ENCODE results near the gene IKZF3.
"Not testable (repeated sequence)": the region's sequence is repeated elsewhere in the genome, so short reads cannot be mapped to it uniquely, and the experiment has no call there.

The IKZF3 gene

GRCh38 chr17:39754958-39755553 is 109.1 kb downstream of the IKZF3 start:
- peak in 1 of 2 donors; percentile 13 for DNase-seq

DNA sequence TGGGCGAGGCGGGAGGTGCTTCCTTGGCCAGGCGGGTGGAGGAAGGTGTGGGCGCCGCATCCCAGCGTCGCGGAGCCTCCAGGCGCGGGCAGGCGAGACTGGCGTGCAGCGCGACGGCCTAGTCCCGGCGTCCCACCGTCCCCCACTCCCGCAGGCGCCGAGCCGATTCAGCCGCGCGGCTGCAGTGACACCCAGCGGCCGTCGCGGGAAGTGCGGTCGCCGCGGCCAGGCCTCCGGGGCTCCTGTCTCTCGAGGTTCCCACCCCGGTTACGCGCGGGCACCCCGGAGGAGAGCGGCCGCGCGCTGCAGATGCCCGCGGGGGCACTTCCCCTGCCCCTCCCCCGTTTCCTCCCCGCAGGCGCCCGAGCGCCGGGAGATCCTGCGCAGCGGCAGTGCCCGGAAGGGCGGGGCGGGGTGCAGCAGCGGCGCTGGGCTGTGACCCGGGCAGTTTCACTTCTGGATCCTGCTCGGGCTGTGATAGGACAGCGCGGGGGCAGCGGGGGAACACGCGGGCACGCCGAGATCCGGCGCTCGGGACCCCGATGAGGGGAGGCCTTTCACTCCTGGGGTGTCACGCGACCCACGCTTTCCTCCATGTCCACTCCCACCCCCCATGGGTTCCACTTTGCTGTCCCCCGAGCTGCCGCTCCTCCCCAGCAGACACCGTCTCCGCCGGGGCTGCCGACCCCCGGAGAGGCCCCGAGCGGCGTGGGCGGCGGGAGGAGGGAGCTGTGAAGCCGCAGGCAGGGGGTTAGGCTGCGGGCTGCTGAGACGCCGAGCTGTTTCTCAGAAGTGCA is 109.8 kb downstream of the IKZF3 start:
- DNase-seq = peak; percentile 98

DNA sequence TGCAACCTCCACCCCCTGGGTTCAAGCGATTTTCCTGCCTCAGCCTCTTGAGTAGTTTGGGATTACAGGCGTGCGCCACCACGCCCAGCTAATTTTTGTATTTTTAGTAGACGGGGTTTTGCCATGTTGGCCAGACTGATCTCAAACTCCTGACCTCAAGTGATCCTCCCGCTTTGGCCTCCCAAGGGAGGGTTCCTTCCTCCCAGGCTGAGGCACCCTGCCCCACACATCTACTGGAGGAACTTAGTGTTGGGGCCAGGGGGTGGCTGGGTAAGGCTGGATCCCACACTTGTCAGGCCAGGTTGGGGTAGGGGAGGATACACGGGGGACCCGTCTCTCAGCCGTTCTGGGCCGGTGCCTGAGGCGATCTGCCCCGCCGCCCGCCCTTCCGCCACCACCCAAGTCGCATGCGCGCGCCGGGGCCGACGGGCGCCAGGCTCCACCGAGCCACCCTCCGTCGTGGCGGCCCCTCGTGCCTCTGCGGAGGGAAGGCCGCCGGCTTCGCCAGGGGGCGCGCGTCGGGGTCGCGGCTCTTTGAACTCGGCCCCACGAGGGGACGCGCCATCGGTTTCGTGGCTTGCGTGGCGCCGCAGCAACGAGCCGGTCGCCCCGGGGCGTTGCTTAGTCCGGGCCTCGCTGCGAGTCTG is 110.5 kb downstream of the IKZF3 start:
- DNase-seq = no peak

- DNase-seq = no peak
Measured at GRCh38 chr17:39752241-39752881, 111.8 kb downstream of the IKZF3 start.

- DNase-seq = no peak
Measured at GRCh38 chr17:39751637-39752036, 112.5 kb downstream of the IKZF3 start.

DNA sequence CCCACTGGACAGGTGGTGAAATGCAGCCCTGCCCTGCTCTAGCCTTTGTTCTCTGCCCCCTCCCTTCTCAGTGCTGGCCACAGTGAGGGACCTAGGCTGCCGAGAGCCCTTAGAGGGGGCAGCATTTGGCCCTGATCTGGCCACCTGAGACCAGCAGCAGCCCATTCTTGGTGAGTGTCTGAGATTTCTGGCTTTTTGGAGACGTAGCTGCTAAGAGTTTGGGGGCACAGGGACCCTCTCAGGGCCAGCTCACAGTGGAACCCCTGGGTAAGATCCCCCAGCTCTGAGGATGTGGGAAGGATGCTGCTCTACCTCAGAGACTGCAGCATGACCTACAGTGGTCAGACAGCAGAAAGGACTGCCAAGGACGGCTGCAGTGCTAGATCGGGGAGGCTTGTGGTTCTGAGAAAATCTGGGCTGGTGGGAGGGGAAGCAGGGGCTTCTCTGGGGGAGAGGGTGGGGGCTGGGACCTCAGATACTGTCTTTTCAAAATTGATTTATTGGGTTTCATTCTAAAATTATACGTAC is 113.0 kb downstream of the IKZF3 start:
- DNase-seq = no peak

DNA sequence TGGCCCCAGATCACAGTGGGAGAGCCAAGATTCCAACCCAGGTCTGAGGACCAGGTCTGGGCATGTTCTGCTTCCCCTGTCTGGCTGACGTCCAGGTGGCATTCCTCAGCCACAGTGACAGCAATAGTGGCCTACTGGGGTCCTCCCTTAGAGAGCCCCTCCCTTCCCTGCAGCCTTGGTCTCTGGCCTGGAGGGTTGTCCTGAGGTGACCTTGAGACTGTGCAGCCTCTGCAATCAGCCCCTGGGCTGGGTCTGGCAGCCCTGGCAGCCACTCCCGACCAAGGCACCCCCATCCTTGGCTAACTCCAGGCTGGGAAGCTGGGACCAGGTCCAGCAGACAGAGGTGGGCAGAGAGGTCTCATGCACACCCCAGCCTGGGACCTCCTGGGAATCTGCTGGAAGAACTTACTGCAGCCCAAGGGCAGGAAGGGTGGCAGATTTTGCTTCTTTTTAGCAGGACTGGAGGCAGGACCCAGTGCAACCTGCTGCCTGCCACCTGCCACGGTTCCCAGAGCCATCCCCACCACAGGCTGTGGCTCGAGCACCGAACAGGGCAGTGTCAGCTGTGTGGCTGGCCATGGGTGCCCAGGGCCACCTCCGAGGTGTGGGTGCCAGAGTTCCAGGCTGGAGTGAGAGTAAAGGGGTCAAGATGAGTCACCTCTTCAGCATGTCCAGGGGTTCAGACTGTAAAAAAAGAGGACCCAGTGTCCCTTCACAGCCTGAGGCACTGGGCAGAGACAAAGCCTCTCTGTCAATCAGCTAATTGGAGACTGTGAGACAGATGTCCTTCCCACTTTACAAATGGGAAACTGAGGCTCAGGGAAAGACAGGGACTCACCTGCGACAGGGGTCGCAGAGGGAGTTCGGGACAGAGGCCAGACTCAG is 113.7 kb downstream of the IKZF3 start:
- DNase-seq = no peak

DNA sequence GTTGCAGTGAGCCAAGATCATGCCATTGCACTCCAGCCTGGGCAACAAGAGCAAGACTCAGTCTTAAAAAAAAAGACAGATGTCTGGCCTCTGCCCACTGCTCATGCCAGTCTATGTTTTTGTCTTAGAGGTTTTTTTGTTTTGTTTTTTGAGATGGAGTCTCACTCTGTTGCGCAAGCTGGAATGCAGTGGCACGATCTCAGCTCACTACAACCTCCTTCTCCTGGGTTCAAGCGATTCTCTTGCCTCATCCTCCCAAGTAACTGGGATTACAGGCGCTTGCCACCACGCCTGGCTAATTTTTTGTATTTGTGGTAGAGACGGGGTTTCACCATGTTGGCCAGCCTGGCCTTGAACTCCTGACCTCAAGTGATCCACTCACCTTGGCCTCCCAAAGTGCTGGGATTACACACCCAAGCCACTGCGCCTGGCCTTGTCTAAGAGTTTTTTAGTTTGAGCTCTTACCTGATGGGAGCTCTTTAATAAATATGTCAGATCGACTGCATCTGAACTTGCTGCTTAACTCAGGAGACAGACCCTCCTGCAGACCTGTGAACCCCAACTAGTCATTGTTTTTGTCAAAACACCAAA is 115.6 kb downstream of the IKZF3 start:
- not testable (repeated sequence) for DNase-seq

- no peak for DNase-seq
Measured at GRCh38 chr17:39747745-39748144, 116.4 kb downstream of the IKZF3 start.

- no peak for DNase-seq
Measured at GRCh38 chr17:39746145-39746461, 118.0 kb downstream of the IKZF3 start.

DNA sequence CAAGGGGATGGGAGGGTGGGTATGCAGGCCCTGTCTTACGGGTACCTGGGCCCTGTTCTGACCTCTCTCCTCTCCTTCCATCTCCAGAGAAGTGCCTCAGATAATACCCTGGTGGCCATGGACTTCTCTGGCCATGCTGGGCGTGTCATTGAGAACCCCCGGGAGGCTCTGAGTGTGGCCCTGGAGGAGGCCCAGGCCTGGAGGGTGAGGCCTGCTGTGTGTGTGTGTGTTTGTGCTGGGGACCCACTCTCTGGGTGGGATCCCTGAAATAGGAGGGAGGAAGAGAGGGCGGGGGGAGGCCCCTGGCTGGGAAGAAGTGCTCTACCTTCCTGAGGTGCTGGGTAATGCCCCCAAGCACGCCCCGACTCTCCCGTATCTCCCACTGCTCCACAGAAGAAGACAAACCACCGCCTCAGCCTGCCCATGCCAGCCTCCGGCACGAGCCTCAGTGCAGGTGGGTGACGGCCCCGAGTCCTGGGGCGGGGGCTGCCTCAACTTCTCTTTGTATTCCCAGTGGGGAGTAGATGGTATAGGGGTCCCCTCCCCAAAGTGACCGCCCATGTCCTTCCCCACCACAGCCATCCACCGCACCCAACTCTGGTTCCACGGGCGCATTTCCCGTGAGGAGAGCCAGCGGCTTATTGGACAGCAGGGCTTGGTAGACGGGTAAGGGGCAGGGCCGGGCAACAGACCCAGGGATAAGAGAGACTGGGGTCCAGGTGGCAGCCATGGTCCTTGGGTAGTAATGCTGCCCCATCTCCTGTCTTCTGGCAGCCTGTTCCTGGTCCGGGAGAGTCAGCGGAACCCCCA is 118.6 kb downstream of the IKZF3 start:
- DNase-seq = no peak

DNA sequence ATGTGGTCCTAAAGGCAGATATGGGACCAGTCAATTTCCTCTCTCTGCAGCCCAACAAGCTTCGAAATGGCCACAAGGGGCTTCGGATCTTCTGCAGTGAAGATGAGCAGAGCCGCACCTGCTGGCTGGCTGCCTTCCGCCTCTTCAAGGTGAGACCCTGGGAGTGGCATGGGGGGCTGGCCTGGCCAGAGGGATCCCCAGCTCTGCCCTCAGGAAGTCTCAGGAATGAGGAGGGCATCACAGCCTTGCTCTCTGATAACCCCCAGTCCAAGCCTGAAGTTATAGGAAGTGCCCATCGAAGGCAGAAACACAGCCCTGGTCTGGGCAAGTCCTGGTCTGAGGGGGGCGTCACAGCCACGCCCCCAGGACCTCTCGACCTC is 119.3 kb downstream of the IKZF3 start:
- DNase-seq = no peak

DNA sequence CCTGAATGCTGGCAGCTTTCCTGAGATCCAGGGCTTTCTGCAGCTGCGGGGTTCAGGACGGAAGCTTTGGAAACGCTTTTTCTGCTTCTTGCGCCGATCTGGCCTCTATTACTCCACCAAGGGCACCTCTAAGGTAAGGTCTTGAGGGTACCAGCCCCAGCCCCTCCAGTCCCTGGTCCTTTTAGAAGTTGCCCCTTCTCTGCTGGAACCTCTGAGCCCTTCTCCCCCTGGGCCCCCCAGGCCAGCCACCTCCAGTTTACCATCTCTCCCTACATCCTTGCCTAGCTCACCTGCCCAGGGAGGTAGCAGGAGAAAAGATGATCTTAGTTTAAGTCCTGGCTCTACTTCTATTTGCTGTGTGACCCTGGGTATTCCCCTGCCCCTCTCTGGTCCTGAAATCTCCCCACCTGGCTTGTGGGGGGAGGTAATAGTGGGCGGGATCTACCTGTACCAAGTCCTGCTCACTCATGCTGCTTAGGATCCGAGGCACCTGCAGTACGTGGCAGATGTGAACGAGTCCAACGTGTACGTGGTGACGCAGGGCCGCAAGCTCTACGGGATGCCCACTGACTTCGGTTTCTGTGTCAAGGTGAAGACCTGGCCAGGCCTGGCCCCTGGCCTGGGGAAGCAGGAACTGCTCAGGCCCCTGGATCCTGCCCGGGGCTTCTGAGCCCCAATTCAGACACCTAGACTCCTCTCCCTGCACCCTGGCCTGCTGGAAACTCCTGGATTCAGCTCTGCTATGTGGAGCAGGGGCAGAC is 119.9 kb downstream of the IKZF3 start:
- DNase-seq = no peak

GRCh38 chr17:39742856-39743436 is 121.2 kb downstream of the IKZF3 start:
- no peak for DNase-seq

DNA sequence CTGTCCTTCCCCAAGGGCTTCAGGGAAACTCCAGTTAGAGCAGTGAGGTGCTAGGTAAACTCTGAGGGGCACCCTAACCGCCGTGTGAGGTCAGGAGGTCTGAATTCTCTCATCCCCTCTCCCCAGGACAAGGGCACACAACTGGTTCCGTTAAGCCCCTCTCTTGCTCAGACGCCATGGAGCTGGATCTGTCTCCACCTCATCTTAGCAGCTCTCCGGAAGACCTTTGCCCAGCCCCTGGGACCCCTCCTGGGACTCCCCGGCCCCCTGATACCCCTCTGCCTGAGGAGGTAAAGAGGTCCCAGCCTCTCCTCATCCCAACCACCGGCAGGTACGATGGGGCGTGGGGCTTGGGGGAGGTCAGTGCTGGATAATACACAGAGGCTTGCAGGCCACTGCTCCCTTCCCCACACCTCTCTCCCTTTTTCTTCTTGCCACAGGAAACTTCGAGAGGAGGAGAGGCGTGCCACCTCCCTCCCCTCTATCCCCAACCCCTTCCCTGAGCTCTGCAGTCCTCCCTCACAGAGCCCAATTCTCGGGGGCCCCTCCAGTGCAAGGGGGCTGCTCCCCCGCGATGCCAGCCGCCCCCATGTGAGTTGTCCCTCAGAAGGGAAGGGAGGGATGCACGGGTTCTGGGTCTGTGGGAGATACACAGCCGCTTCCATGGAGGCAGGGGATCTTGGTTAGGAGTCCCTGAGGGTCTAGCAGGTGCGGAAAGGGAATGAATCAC is 121.8 kb downstream of the IKZF3 start:
- DNase-seq = no peak

DNA sequence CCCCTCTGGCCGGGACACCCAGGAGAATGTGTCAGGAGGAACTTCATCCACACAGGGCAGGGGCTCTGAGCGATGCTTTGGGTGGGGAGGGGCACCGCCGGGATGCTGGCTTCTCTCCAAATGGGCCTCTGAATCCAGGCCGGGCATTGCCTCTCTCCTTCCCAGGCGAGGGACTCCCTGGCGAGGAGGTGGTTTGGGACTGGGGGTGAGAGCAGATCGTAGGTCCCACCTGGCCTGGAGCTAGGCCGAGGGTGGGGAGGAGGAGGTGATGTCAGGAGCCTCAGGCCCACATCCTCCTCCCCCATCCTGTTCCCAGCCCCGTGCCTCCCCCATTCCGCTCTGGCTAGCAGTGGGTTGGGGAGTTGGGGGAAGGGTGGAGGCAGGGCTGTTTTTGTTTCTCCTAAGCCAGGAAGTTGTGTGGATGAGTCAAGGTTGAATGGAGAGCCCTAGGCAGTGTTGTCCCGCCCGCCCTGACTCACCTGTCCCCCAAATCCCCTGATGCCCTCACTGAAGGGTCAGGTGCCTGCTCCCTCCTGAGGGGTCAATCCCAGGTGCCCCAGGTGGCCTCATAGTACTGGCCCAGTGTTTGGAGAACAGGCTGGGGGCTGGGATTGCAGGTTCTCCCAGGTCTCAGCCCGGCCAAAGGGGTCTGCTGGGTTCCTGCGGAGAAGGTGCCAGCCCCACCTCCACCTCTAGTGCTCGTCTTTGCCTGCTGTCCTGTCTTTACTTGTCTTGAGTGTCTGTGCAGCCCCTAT is 123.6 kb downstream of the IKZF3 start:
- no peak for DNase-seq

DNA sequence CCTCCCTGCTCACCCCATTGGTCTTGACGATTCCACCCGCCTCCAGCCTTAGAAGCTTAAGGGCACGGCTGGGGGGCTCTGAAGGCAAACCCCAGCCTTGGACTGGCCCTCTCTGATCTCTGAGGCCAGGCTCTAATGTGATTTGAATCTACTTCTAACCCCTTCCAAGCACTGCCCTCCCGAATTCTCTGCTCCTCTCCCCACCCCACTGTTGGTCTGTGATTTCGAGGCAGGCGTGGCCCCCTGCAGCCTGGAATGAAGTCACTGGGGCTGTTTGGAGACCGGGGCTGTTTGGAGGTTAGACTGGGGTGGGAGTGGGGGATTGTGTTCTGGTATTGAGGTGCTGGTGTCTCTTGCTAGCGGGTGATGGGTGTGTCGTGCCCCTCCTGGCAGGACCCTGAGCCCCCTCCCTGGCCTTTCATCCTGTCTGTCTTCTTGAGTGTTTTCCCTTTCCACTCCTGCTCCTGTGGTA is 124.2 kb downstream of the IKZF3 start:
- DNase-seq = no peak
